Vagina (tissue), 2 donors: ENCODE data around the gene METTL17.

Source experiments
- CTCF ChIP-seq, 3 experiments: fragments of 450-650 bp in 2 of 3; fragments of 200-600 bp in 1 of 3; sonication (generic) in 1 of 3; IDR thresholded peaks; one replicate each; pipeline ENCODE4 v1.5.1; 2017 to 2019; ENCODE audit warnings: antibody characterized with exemption in 3 of 3, mild to moderate bottlenecking in 2 of 3, moderate library complexity in 2 of 3
- POLR2A ChIP-seq, 2 donors: fragments of 450-650 bp; IDR thresholded peaks; one replicate each; pipeline ENCODE4 v1.6.1; 2017; ENCODE audit warnings: antibody characterized with exemption in 2 of 2, mild to moderate bottlenecking in 2 of 2, moderate library complexity in 2 of 2
- POLR2AphosphoS5 ChIP-seq, 2 donors: sonication (generic); formaldehyde crosslinking; IDR thresholded peaks; one replicate each; pipeline ENCODE4 v1.9.0; 2017; ENCODE audit warnings: antibody characterized with exemption in 2 of 2, mild to moderate bottlenecking in 2 of 2, low read depth in 1 of 2; ENCODE audit not compliant: insufficient read depth in 1 of 2

GRCh38 chr14:20997564-20997963 is 7.8 kb downstream of the METTL17 start:
- no peak for TF ChIP-seq CTCF (IDR thresholded peaks at IDR 0.05)
- no peak for TF ChIP-seq POLR2A (IDR thresholded peaks at IDR 0.05)
- TF ChIP-seq POLR2AphosphoS5 (IDR thresholded peaks at IDR 0.05; ENCODE audit: insufficient read depth in 1 of 2, low read depth in 1 of 2): no peak
